Prostate gland (tissue), 2 donors: Measurements from ENCODE around the gene IQGAP1.

Experiments
- CTCF ChIP-seq, 4 experiments: fragments of 200-600 bp in 2 of 4; fragments of 450-650 bp in 2 of 4; sonication (generic) in 2 of 4; IDR thresholded peaks; 1 replicate in 3 of 4; 2 replicates in 1 of 4; pipeline ENCODE4 v1.5.1; 2016 to 2019; ENCODE audit warnings: antibody characterized with exemption in 4 of 4, mild to moderate bottlenecking in 2 of 4, moderate library complexity in 2 of 4
- POLR2A ChIP-seq: fragments of 450-650 bp; IDR thresholded peaks from one replicate; pipeline ENCODE4 v1.6.1; 2016; ENCODE audit warnings: antibody characterized with exemption, mild to moderate bottlenecking
- POLR2AphosphoS5 ChIP-seq: sonication (generic); formaldehyde crosslinking; IDR thresholded peaks from one replicate; pipeline ENCODE4 v1.6.1; 2017; ENCODE audit warnings: antibody characterized with exemption

- no peak for TF ChIP-seq CTCF (IDR thresholded peaks at IDR 0.05)
- TF ChIP-seq POLR2A = no peak
- TF ChIP-seq POLR2AphosphoS5 = no peak
These were observed 140.9 kb downstream of the IQGAP1 start for GRCh38 chr15:90529011-90529370.
